Central memory CD8-positive, alpha-beta T cell (primary cell): Measurements from ENCODE around the gene OMP.

Source experiments
- ATAC-seq: fragments of 150-1000 bp; cut with Tn5 transposase; replicated peaks from 2 replicates; pipeline ENCODE4 v1.10.0; 2022; ENCODE audit warnings: mild to moderate bottlenecking, moderate FRiP score, moderate number of reproducible peaks; ENCODE audit not compliant: poor library complexity, severe bottlenecking; ENCODE audit errors: extremely low read depth
- DNase-seq, 2 donors: peaks; one replicate each; pipeline ENCODE4 v3.0.0; 2021; ENCODE audit warnings: low spot score in 2 of 2
- H3K27ac Mint-ChIP-seq: one replicate; pipeline ENCODE4 v1.8.0; 2022; ENCODE audit warnings: low read depth, mild to moderate bottlenecking, moderate library complexity, mixed read lengths
- H3K27me3 Mint-ChIP-seq: one replicate; pipeline ENCODE4 v1.8.0; 2022; ENCODE audit warnings: mixed read lengths
- H3K36me3 Mint-ChIP-seq: one replicate; pipeline ENCODE4 v1.8.0; 2022; ENCODE audit warnings: mild to moderate bottlenecking, moderate library complexity, mixed read lengths; ENCODE audit not compliant: insufficient read depth
- H3K4me1 Mint-ChIP-seq: one replicate; pipeline ENCODE4 v1.8.0; 2022; ENCODE audit warnings: mixed read lengths
- H3K4me3 Mint-ChIP-seq: one replicate; pipeline ENCODE4 v1.8.0; 2022; ENCODE audit warnings: mild to moderate bottlenecking, moderate library complexity, mixed read lengths
- H3K9me3 Mint-ChIP-seq: one replicate; pipeline ENCODE4 v1.8.0; 2022; ENCODE audit warnings: mixed read lengths

Gene OMP

DNA sequence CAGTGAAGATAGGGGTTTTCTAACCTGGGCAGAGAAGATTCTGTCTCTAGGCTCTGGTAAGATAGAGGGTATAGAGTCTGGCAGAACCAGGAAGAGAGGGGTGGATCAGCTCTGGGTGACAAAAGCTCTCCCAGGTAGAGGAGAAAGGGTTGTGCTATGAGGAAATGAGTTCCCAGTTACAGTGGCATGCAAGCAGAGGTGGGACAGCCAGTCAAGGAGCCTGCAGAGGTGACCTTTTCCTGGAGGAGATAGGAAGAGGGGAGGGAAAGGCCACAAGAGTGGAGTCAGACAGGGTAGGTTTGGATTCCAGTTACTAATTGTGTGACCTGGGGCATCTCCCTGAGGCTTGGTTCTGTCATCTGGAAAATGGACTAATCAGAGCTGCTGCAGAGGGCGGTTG, 39.2 kb upstream of the OMP start:
- H3K36me3 Mint-ChIP-seq, result peaks cover 7% of the 10 kb centered on the region
- no peaks in the 10 kb centered on the region for H3K9me3 Mint-ChIP-seq
- H3K4me3 Mint-ChIP-seq, result no peak overlapping the region
- peaks cover 9% of the 10 kb centered on the region for H3K4me1 Mint-ChIP-seq
- H3K27me3 Mint-ChIP-seq, result no peaks in the 10 kb centered on the region
- ATAC-seq (no peak), DNase-seq (no peak)
- H3K27ac Mint-ChIP-seq, result no peak overlapping the region

DNA sequence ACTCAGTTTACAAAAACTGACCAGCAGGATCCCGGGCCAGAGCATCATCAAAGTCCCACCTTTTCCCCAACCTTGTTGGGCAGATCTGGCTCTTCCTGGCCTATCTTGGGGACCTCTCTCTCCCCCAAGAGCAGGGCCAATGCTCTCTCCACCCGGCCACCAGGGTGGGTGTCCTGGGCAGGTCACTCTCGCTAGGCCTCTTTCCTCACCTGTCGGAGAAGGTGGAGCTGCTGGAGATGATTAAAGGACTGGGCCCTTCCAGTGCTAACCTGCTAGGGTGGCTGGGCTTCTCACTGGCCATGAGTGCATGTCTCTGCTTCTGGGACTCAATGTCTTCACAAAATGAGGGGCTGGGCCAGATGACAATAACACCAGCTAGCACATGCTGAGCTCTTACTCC, 38.8 kb upstream of the OMP start:
- no peak overlapping the region for H3K27ac Mint-ChIP-seq
- ATAC-seq (no peak), DNase-seq (no peak)
- H3K36me3 Mint-ChIP-seq, result peaks cover 7% of the 10 kb centered on the region
- no peaks in the 10 kb centered on the region for H3K27me3 Mint-ChIP-seq
- no peaks in the 10 kb centered on the region for H3K9me3 Mint-ChIP-seq
- no peak overlapping the region for H3K4me3 Mint-ChIP-seq
- peaks cover 11% of the 10 kb centered on the region for H3K4me1 Mint-ChIP-seq

DNA sequence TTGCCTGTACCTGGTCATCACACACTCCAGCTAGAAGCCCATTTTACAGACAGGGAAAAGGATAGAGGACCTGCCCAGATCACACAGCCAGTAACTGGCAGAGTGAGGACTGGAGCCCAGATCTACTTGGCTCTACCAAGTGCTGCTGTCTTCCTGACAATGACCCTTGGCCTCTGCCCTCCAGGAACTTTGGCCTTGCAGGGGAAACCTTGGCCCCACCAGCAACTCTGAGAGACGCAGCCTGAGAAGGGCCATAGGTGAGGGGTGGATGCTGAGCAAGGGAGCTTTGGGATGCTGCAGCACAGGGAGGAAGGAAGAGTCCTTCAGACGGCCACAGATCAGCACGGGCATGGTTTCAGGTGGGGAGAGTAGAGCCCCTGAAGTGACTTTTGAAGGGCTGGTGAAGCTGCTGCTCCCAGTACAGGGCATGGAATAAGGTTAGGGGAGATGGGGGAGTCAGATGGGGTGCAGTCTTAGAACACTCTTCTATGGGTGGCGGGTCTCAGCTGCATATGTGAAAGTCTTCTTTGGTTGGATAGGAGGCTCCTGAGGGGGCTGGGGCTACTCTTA, 37.9 kb upstream of the OMP start:
- H3K9me3 Mint-ChIP-seq, result no peaks in the 10 kb centered on the region
- H3K4me1 Mint-ChIP-seq, result peaks cover 11% of the 10 kb centered on the region
- H3K4me3 Mint-ChIP-seq, result peak overlapping the region; percentile 6
- H3K27ac Mint-ChIP-seq, result no peak overlapping the region
- H3K36me3 Mint-ChIP-seq, result peaks cover 7% of the 10 kb centered on the region
- ATAC-seq, result no peak
- H3K27me3 Mint-ChIP-seq, result no peaks in the 10 kb centered on the region
- DNase-seq, result no peak

- Mint-ChIP-seq H3K4me3 (peak overlapping the region; percentile 84), H3K4me1 (peaks cover 11% of the 10 kb centered on the region), H3K27me3 (no peaks in the 10 kb centered on the region), H3K9me3 (no peaks in the 10 kb centered on the region), H3K36me3 (peaks cover 7% of the 10 kb centered on the region), H3K27ac (peak overlapping the region; percentile 72)
- ATAC-seq (no peak), DNase-seq (no peak)
Observed at GRCh38 chr11:77065878-77066228, 36.8 kb upstream of the OMP start.

DNA sequence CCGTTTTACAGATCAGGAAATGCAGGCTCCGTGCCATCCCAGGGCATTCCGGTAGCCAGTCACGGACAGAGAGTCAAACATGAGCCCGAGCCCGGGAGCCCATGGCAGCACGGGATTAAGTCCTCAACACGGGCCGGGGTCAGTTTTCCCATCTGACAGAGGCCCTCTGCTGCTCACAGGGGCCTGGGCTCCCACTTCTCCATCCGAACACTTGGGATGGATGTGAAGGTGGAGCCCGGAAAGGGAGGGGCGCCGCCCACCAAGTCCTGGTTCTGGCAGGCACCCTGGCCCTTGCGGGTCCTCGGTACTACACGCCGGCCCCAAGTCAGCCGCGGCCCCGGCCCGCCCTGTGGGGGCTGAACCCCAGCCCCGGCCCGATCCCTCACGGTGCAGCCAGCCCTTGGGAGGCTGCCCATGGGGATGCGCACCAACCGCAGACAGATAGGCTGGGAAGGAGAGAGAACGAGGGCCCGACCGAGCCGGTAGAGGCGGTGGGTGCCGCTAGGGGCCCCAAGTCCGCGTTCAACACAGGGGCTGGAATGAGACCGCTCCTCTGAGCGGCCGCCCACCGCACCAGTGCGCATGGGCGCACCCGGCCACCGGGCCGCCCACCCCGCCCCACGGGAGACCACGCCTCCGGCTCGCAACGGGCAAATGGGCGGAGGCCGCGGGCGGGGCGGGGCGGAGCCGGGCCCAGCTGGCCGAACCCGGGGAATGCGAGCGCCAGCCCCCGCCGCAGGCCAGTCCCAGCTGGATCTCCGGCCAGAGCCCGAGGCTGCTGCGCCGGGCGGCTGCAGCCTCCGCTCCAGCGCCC, 36.2 kb upstream of the OMP start, which contains the start of gene CAPN5:
Gene CAPN5, plus strand, starts transcription at position 743 of the 814 bp plus-strand sequence. CDS start 17,916 bp downstream, outside the sequence.
- DNase-seq (peak; percentile 71 to 79), ATAC-seq (peak; percentile 87)
- Mint-ChIP-seq H3K27me3 (no peaks in the 10 kb centered on the region), H3K36me3 (peaks cover 7% of the 10 kb centered on the region), H3K4me3 (peak within 1 kb of the TSS; percentile 84), H3K27ac (peak within 1 kb of the TSS; percentile 72), H3K9me3 (no peaks in the 10 kb centered on the region), H3K4me1 (peaks cover 11% of the 10 kb centered on the region)

DNA sequence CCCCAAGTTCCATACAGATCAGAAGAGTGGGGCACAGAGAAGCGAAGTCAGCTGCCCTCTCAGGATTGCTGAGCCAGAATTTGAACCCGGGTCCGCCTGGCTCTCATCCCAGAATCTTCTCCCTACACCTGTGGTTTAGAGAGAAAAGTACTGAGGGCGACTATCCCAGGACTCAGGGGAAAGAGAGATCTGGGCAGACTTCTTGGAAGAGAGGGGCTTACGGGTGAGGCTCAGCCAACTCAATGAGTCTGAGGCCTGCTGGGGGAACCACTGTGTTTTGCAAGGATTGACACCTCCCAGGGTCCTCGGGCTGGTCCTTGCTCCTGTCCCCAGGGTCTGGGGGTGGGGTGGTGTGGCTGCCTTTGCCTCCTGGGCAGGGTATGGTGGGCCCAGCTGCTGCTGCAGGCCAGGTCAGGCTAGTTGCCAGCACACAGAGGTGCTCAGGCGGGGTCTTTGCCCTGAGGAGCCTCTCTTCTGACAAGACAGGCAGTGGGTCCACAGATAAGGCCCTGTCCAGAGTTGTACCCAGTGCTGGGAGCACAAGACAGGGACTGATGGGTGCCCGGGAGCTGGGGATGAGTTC, 34.7 kb upstream of the OMP start:
- no peak for ATAC-seq
- H3K27ac Mint-ChIP-seq, result no peak overlapping the region
- H3K4me1 Mint-ChIP-seq, result peaks cover 24% of the 10 kb centered on the region
- H3K36me3 Mint-ChIP-seq, result peaks cover 7% of the 10 kb centered on the region
- H3K9me3 Mint-ChIP-seq, result no peaks in the 10 kb centered on the region
- no peaks in the 10 kb centered on the region for H3K27me3 Mint-ChIP-seq
- H3K4me3 Mint-ChIP-seq, result peak overlapping the region; percentile 84
- no peak for DNase-seq

GRCh38 chr11:77068457-77069335, 33.9 kb upstream of the OMP start:
- H3K4me3 Mint-ChIP-seq, result peak overlapping the region; percentile 84
- ATAC-seq (no peak), DNase-seq (no peak)
- H3K27me3 Mint-ChIP-seq, result no peaks in the 10 kb centered on the region
- H3K27ac Mint-ChIP-seq, result no peak overlapping the region
- H3K36me3 Mint-ChIP-seq, result peaks cover 7% of the 10 kb centered on the region
- peaks cover 31% of the 10 kb centered on the region for H3K4me1 Mint-ChIP-seq
- H3K9me3 Mint-ChIP-seq, result no peaks in the 10 kb centered on the region

GRCh38 chr11:77069336-77069968, 33.2 kb upstream of the OMP start:
- H3K27ac Mint-ChIP-seq, result no peak overlapping the region
- no peak overlapping the region for H3K4me3 Mint-ChIP-seq
- H3K27me3 Mint-ChIP-seq, result no peaks in the 10 kb centered on the region
- ATAC-seq (no peak), DNase-seq (no peak)
- H3K4me1 Mint-ChIP-seq, result peaks cover 32% of the 10 kb centered on the region
- peaks cover 7% of the 10 kb centered on the region for H3K36me3 Mint-ChIP-seq
- H3K9me3 Mint-ChIP-seq, result no peaks in the 10 kb centered on the region

DNA sequence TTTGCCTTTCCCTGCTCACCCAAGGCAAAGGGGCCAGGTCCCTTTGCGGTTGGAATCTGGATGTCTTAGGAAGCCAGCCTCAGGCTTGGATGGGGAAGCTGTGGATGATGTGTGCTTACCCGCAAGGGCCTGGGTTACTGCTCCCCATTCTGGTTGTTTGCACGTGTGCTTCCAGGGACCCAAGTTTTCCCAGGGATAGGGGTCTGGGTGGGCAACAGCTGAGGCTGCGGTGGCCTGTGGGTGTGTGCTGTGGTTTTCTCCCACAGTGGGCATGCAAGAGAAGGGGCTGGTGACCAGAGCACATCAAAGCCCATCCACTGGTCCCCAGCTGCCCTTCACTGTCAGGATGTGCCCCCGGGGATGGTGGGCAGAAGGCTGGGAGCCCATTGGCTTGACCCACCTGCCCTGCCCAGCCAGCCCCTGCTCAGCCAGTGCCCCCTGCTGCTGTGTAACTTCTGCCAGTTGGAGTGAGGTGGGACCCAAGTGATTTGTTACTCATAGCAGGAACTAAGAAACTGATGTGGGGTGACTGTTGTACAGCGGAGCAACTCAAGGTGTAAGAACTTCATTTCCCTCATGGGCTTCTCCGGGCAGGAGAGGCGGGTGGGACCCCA, 32.6 kb upstream of the OMP start:
- DNase-seq, result no peak
- Mint-ChIP-seq H3K27me3 (no peaks in the 10 kb centered on the region), H3K4me1 (peaks cover 32% of the 10 kb centered on the region), H3K36me3 (peaks cover 7% of the 10 kb centered on the region), H3K4me3 (no peak overlapping the region), H3K27ac (no peak overlapping the region), H3K9me3 (no peaks in the 10 kb centered on the region)
- no peak for ATAC-seq

- no peak for DNase-seq
- no peaks in the 10 kb centered on the region for H3K9me3 Mint-ChIP-seq
- H3K27ac Mint-ChIP-seq, result no peak overlapping the region
- no peak overlapping the region for H3K4me3 Mint-ChIP-seq
- no peaks in the 10 kb centered on the region for H3K27me3 Mint-ChIP-seq
- no peak for ATAC-seq
- peaks cover 32% of the 10 kb centered on the region for H3K4me1 Mint-ChIP-seq
- H3K36me3 Mint-ChIP-seq, result peaks cover 7% of the 10 kb centered on the region
Observed at GRCh38 chr11:77071077-77071476, 31.6 kb upstream of the OMP start.

- ATAC-seq (no peak), DNase-seq (no peak)
- peaks cover 3% of the 10 kb centered on the region for H3K36me3 Mint-ChIP-seq
- H3K4me1 Mint-ChIP-seq, result peaks cover 32% of the 10 kb centered on the region
- H3K27ac Mint-ChIP-seq, result peak overlapping the region; percentile 1
- H3K9me3 Mint-ChIP-seq, result no peaks in the 10 kb centered on the region
- peak overlapping the region; percentile 46 for H3K4me3 Mint-ChIP-seq
- no peaks in the 10 kb centered on the region for H3K27me3 Mint-ChIP-seq
Observed at GRCh38 chr11:77071671-77072605, 30.7 kb upstream of the OMP start.
